HEK293 (cell line): ENCODE measurements around the gene ZNF184.
A peak's percentile ranks its signal among the peaks of the same experiment; 100 is the strongest.

ENCODE experiments used
- CTCF ChIA-PET: fragments of 350-600 bp; formaldehyde crosslinking; extraction: SDS; loops from one replicate; lab custom pipeline; 2021; ENCODE audit warnings: antibody characterized with exemption; lab: Yijun Ruan, JAX
- POLR2A ChIA-PET: fragments of 300-600 bp; formaldehyde crosslinking; extraction: SDS; loops from one replicate; lab custom pipeline; 2020; ENCODE audit warnings: antibody characterized with exemption, inconsistent platforms; lab: Yijun Ruan, JAX
- H3K27ac ChIP-seq: fragments of 200-500 bp; sonication (Bioruptor generic); 2 replicates; pipeline ENCODE4 v1.5.1; 2014; ENCODE audit warnings: low read depth, low read length, control low read depth, inconsistent platforms; ENCODE audit errors: extremely low read depth
- H3K36me3 ChIP-seq, 2 experiments: fragments of 200-500 bp in 1 of 2; sonication (Bioruptor generic) in 1 of 2; 1 replicate in 1 of 2; 2 replicates in 1 of 2; pipeline ENCODE4 v1.5.1; 2014 to 2017; ENCODE audit warnings: inconsistent platforms in 2 of 2, low read length in 2 of 2; ENCODE audit not compliant: control insufficient read depth in 2 of 2, insufficient read depth in 1 of 2
- H3K4me1 ChIP-seq: fragments of 200-500 bp; sonication (Bioruptor generic); 2 replicates; pipeline ENCODE4 v1.5.1; 2014; ENCODE audit warnings: mild to moderate bottlenecking, low read length, inconsistent platforms; ENCODE audit not compliant: control insufficient read depth, insufficient read depth
- H3K4me3 ChIP-seq: 2 replicates; pipeline ENCODE4 v1.5.1; 2011; ENCODE audit warnings: low read depth, mild to moderate bottlenecking, control low read depth, low read length, moderate library complexity
- H3K9me3 ChIP-seq: fragments of 200-500 bp; sonication (Bioruptor generic); 2 replicates; pipeline ENCODE4 v1.5.1; 2014; ENCODE audit warnings: low read depth, low read length, inconsistent platforms; ENCODE audit not compliant: control insufficient read depth, insufficient read depth
- GLIS1 ChIP-seq: fragments of 450-650 bp; formaldehyde crosslinking; IDR thresholded peaks from 2 replicates; pipeline ENCODE4 v1.5.1; 2016; ENCODE audit warnings: missing biosample characterization, missing genetic modification characterization
- PRDM4 ChIP-seq: fragments of 450-650 bp; formaldehyde crosslinking; IDR thresholded peaks from 2 replicates; pipeline ENCODE4 v1.5.1; 2017; ENCODE audit warnings: missing biosample characterization, missing genetic modification characterization
- SALL2 ChIP-seq: fragments of 450-650 bp; formaldehyde crosslinking; IDR thresholded peaks from 2 replicates; pipeline ENCODE4 v1.5.0; 2017; ENCODE audit warnings: missing biosample characterization, mild to moderate bottlenecking, missing genetic modification characterization, borderline replicate concordance
- SCRT2 ChIP-seq: fragments of 450-650 bp; formaldehyde crosslinking; IDR thresholded peaks from 2 replicates; pipeline ENCODE4 v1.5.1; 2016; ENCODE audit warnings: missing biosample characterization, missing genetic modification characterization
- YY1 ChIP-seq: fragments of 450-650 bp; formaldehyde crosslinking; IDR thresholded peaks from 2 replicates; pipeline ENCODE4 v1.5.1; 2018; ENCODE audit warnings: missing biosample characterization, missing genetic modification characterization
- YY2 ChIP-seq: fragments of 450-650 bp; formaldehyde crosslinking; IDR thresholded peaks from 2 replicates; pipeline ENCODE4 v1.5.1; 2016; ENCODE audit warnings: missing biosample characterization, missing genetic modification characterization
- ZBTB48 ChIP-seq: fragments of 450-650 bp; formaldehyde crosslinking; IDR thresholded peaks from 2 replicates; pipeline ENCODE4 v1.5.1; 2016; ENCODE audit warnings: missing biosample characterization, missing genetic modification characterization
- ZEB2 ChIP-seq: fragments of 450-650 bp; formaldehyde crosslinking; IDR thresholded peaks from 2 replicates; pipeline ENCODE4 v1.5.1; 2016; ENCODE audit warnings: missing biosample characterization, missing genetic modification characterization
- ZNF114 ChIP-seq: fragments of 450-650 bp; formaldehyde crosslinking; IDR thresholded peaks from 2 replicates; pipeline ENCODE4 v1.5.0; 2017; ENCODE audit warnings: missing biosample characterization, missing genetic modification characterization
- ZNF24 ChIP-seq: fragments of 450-650 bp; formaldehyde crosslinking; IDR thresholded peaks from 2 replicates; pipeline ENCODE4 v1.5.1; 2016; ENCODE audit warnings: missing biosample characterization, missing genetic modification characterization
- ZNF324 ChIP-seq: fragments of 450-650 bp; formaldehyde crosslinking; IDR thresholded peaks from 2 replicates; pipeline ENCODE4 v1.5.1; 2016; ENCODE audit warnings: missing biosample characterization, missing genetic modification characterization
- ZNF335 ChIP-seq: fragments of 450-650 bp; formaldehyde crosslinking; conservative IDR thresholded peaks from 2 replicates; pipeline ENCODE4 v1.5.1; 2016; ENCODE audit warnings: missing biosample characterization, missing genetic modification characterization
- ZNF350 ChIP-seq: fragments of 450-650 bp; formaldehyde crosslinking; IDR thresholded peaks from 2 replicates; pipeline ENCODE4 v1.5.0; 2017; ENCODE audit warnings: missing biosample characterization, mild to moderate bottlenecking, missing genetic modification characterization
- ZNF391 ChIP-seq: fragments of 450-650 bp; formaldehyde crosslinking; IDR thresholded peaks from 2 replicates; pipeline ENCODE4 v1.5.1; 2016; ENCODE audit warnings: low read depth, missing biosample characterization, missing genetic modification characterization, borderline replicate concordance
- ZNF501 ChIP-seq: fragments of 450-650 bp; formaldehyde crosslinking; IDR thresholded peaks from 2 replicates; pipeline ENCODE4 v1.5.1; 2016; ENCODE audit warnings: missing biosample characterization, missing genetic modification characterization
- ZNF624 ChIP-seq: fragments of 450-650 bp; formaldehyde crosslinking; IDR thresholded peaks from 2 replicates; pipeline ENCODE4 v1.5.1; 2017; ENCODE audit warnings: missing biosample characterization, missing genetic modification characterization
- ZNF660 ChIP-seq: fragments of 450-650 bp; IDR thresholded peaks from 2 replicates; pipeline ENCODE4 v1.5.1; 2018; ENCODE audit warnings: missing biosample characterization, mild to moderate bottlenecking, missing genetic modification characterization
- ZNF692 ChIP-seq: fragments of 450-650 bp; formaldehyde crosslinking; IDR thresholded peaks from 2 replicates; pipeline ENCODE4 v1.5.1; 2016; ENCODE audit warnings: missing biosample characterization, missing genetic modification characterization
- TF ChIP-seq, protein P1 (sequence below): fragments of 450-650 bp; formaldehyde crosslinking; IDR thresholded peaks from 2 replicates; pipeline ENCODE4 v1.5.1; 2016; ENCODE audit warnings: missing biosample characterization, missing genetic modification characterization

The ZNF184 gene

DNA sequence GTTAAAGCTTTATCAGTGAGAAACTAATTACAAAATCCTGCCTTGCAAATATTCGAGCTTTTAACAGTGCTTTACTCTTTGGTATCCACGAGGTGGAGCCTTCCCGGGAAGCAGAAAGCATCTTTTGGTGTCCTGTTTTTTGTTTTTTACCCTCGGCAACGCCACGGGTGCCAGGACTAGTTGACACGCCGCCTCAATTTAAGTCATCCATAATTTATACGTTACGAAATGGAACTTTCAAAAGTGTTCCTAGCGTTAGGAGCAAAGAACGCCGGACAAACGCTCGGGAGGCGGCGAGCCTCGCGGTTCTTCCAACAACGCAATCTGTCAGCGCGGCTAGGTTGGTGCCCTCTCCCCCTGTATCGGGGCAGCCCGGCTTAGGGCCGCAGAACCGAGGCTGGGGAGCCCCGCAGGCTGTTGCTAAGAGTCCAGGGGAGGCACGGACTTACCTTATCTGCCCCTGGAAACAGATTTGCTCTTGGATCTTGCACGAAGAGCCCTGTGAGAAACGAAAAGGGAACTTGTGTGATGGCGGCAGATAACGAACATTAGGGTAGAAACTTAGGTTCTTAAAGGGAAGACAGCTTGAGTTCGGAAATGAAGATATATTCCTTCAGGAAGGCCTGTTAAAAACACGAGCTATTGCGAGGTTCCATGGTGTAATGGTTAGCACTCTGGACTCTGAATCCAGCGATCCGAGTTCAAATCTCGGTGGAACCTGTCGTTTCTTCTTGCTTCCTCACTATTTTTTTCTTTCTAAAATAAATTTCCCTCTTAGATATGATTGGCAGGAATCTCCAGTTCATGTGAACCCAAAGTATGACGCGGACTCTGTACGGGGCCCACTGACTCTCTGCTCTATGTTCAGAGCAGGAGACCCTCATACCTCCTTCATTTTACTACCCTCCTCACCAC lies 46.2 kb upstream of the ZNF184 start (continued):
- TF ChIP-seq ZNF24 (tag by site-specific recombination) (peak; percentile 35; the same call in 1 of the 2 replicates), ZBTB48 (peak; percentile 68), ZNF501 (tag by site-specific recombination) (peak; percentile 70; the same call in 1 of the 2 replicates), ZNF391 (tag by site-specific recombination) (peak; percentile 18; the same call in 1 of the 2 replicates), ZNF660 (peak; percentile 89), ZEB2 (0 out of 2 replicates have a peak, but pooled peaks have one; percentile 44), ZNF114 (no peak), SCRT2 (tag by site-specific recombination) (peak; percentile 21; the same call in 1 of the 2 replicates)
- TF ChIP-seq, protein P1, sequence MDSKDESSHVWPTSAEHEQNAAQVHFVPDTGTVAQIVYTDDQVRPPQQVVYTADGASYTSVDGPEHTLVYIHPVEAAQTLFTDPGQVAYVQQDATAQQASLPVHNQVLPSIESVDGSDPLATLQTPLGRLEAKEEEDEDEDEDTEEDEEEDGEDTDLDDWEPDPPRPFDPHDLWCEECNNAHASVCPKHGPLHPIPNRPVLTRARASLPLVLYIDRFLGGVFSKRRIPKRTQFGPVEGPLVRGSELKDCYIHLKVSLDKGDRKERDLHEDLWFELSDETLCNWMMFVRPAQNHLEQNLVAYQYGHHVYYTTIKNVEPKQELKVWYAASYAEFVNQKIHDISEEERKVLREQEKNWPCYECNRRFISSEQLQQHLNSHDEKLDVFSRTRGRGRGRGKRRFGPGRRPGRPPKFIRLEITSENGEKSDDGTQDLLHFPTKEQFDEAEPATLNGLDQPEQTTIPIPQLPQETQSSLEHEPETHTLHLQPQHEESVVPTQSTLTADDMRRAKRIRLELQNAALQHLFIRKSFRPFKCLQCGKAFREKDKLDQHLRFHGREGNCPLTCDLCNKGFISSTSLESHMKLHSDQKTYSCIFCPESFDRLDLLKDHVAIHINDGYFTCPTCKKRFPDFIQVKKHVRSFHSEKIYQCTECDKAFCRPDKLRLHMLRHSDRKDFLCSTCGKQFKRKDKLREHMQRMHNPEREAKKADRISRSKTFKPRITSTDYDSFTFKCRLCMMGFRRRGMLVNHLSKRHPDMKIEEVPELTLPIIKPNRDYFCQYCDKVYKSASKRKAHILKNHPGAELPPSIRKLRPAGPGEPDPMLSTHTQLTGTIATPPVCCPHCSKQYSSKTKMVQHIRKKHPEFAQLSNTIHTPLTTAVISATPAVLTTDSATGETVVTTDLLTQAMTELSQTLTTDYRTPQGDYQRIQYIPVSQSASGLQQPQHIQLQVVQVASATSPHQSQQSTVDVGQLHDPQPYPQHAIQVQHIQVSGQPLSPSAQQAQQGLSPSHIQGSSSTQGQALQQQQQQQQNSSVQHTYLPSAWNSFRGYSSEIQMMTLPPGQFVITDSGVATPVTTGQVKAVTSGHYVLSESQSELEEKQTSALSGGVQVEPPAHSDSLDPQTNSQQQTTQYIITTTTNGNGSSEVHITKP, result peak; percentile 43; the same call in 1 of the 2 replicates

GRCh38 chr6:27517928-27518787 lies 45.3 kb upstream of the ZNF184 start:
- POLR2A ChIA-PET, result interaction anchor here (0.7 to 1.6 kb wide), 8 partner anchors 15 to 376 kb away, joined by 3 to 9 read pairs (median 3); no protein-coding TSS in a partner anchor
- no peaks in the 10 kb centered on the region for H3K36me3 ChIP-seq
- H3K4me3 ChIP-seq, result peak overlapping the region; percentile 90
- no peak for TF ChIP-seq GLIS1 (tag by site-specific recombination)
- peak; percentile 87 for TF ChIP-seq YY1 (tag by site-specific recombination)
- peak; percentile 50; the same call in 1 of the 2 replicates for TF ChIP-seq YY2
- no peak for TF ChIP-seq SALL2 (tag by site-specific recombination)
- TF ChIP-seq ZNF324 (tag by site-specific recombination), result 0 out of 2 replicates have a peak, but pooled peaks have one; percentile 41
- TF ChIP-seq, protein P1, result peak; percentile 91
- TF ChIP-seq ZNF335 (tag by site-specific recombination), result peak; percentile 57
- no peak for TF ChIP-seq ZNF24 (tag by site-specific recombination)
- peak; percentile 86 for TF ChIP-seq PRDM4
- TF ChIP-seq ZNF692 (tag by site-specific recombination), result 0 out of 2 replicates have a peak, but pooled peaks have one; percentile 29
- no peak for TF ChIP-seq ZNF624
- no peak for TF ChIP-seq ZNF350 (tag by site-specific recombination)
- H3K9me3 ChIP-seq, result no peaks in the 10 kb centered on the region
- no peaks in the 10 kb centered on the region for H3K4me1 ChIP-seq
- CTCF ChIA-PET, result interaction anchor here (0.6 to 3.6 kb wide), 35 partner anchors 10 to 764 kb away, joined by 3 to 24 read pairs (median 4); no protein-coding TSS in a partner anchor
- H3K27ac ChIP-seq, result peak overlapping the region; percentile 75; the same call in 1 of the 2 replicates
